ENCODE data around the gene RUSC1. TPM values are rescaled to one million over a fixed set of nuclear protein-coding genes. Genes with fewer than 3 reads are reported as not detected.

RUSC1 gene
- total and polyA plus RNA-seq, 12 donors: 9.8 to 111 (median 27.3) TPM

- 65 to 71% (median 71%) methylated on average over 3 of the region's 3 CpGs for WGBS, 4 donors
- H3K27ac ChIP-seq: no peak overlapping the region
- H3K4me3 ChIP-seq: no peak overlapping the region
- no peaks in the 10 kb centered on the region for H3K4me1 ChIP-seq (replicated peaks in 1 of 2)
- no peak for DNase-seq
- H3K36me3 ChIP-seq (replicated peaks in 1 of 2): no peaks in the 10 kb centered on the region
- TF ChIP-seq POLR2A (IDR thresholded peaks at IDR 0.05) (no peak), CTCF (IDR thresholded peaks at IDR 0.05) (no peak)
- H3K9me3 ChIP-seq (replicated peaks in 1 of 3): no peaks in the 10 kb centered on the region
- intact Hi-C loops (cut with DNase I): no loop called here
- H3K27me3 ChIP-seq: peaks cover 20% of the 10 kb centered on the region
Measured at GRCh38 chr1:155296661-155297060, 24.0 kb upstream of the RUSC1 start.

GRCh38 chr1:155297384-155297783 lies 23.3 kb upstream of the RUSC1 start:
- H3K27me3 ChIP-seq: peaks cover 20% of the 10 kb centered on the region
- WGBS, 4 donors: 70 to 78% (median 76%) methylated on average over 7 of the region's 7 CpGs
- no peak overlapping the region for H3K27ac ChIP-seq
- no peak overlapping the region for H3K4me3 ChIP-seq
- TF ChIP-seq POLR2A (IDR thresholded peaks at IDR 0.05) (no peak), CTCF (IDR thresholded peaks at IDR 0.05) (no peak)
- H3K36me3 ChIP-seq (replicated peaks in 1 of 2): no peaks in the 10 kb centered on the region
- intact Hi-C loops (cut with DNase I): no loop called here
- no peaks in the 10 kb centered on the region for H3K9me3 ChIP-seq (replicated peaks in 1 of 3)
- H3K4me1 ChIP-seq (replicated peaks in 1 of 2): no peaks in the 10 kb centered on the region
- DNase-seq: no peak

GRCh38 chr1:155300024-155300423 lies 20.7 kb upstream of the RUSC1 start:
- no peak for DNase-seq
- WGBS, 4 donors: 87 to 95% (median 90%) methylated on average over 8 of the region's 8 CpGs
- Histone ChIP-seq H3K4me3 (no peak overlapping the region), H3K36me3 (replicated peaks in 1 of 2) (no peaks in the 10 kb centered on the region), H3K4me1 (replicated peaks in 1 of 2) (no peaks in the 10 kb centered on the region), H3K27ac (no peak overlapping the region), H3K27me3 (peaks cover 12% of the 10 kb centered on the region), H3K9me3 (replicated peaks in 1 of 3) (no peaks in the 10 kb centered on the region)
- TF ChIP-seq CTCF (IDR thresholded peaks at IDR 0.05): no peak
- TF ChIP-seq POLR2A (IDR thresholded peaks at IDR 0.05): no peak
- intact Hi-C loops (cut with DNase I): no loop called here

- DNase-seq: no peak
- no peak overlapping the region for H3K27ac ChIP-seq
- intact Hi-C loops (cut with DNase I): no loop called here
- WGBS, 4 donors: 79 to 87% (median 84%) methylated on average over 9 of the region's 9 CpGs
- no peak overlapping the region for H3K4me3 ChIP-seq
- TF ChIP-seq CTCF (IDR thresholded peaks at IDR 0.05) (no peak), POLR2A (IDR thresholded peaks at IDR 0.05) (no peak)
- no peaks in the 10 kb centered on the region for H3K4me1 ChIP-seq (replicated peaks in 1 of 2)
- H3K36me3 ChIP-seq (replicated peaks in 1 of 2): no peaks in the 10 kb centered on the region
- peaks cover 5% of the 10 kb centered on the region for H3K27me3 ChIP-seq
- no peaks in the 10 kb centered on the region for H3K9me3 ChIP-seq (replicated peaks in 1 of 3)
Measured at GRCh38 chr1:155300553-155301329, 20.0 kb upstream of the RUSC1 start.

Data from adrenal gland (tissue), 12 donors.